Heart right ventricle (tissue), 16 donors: Measurements from ENCODE around the gene ITGAL. TPM values are rescaled to one million over a fixed set of nuclear protein-coding genes. Genes with fewer than 3 reads are reported as not detected.
A peak's percentile ranks its signal among the peaks of the same experiment; 100 is the strongest.

ENCODE experiments used
- ATAC-seq, 8 donors: fragments of 200-7000 bp; cut with Tn5 transposase; one replicate each; pipeline ENCODE4 v1.9.1; 2020; ENCODE audit warnings: mild to moderate bottlenecking in 8 of 8, moderate library complexity in 8 of 8, moderate number of reproducible peaks in 1 of 8
- DNase-seq, 2 donors: peaks; one replicate each; pipeline ENCODE4 v3.0.0-alpha.2; 2020
- H3K27ac ChIP-seq, 10 donors: fragments of 200-600 bp; sonication (generic) in 2 of 10; one replicate each; pipeline versions ENCODE4 v1.5.0 to v1.8.0; 2020 to 2022; ENCODE audit warnings: mild to moderate bottlenecking in 3 of 10
- H3K27me3 ChIP-seq, 7 donors: fragments of 200-600 bp; one replicate each; pipeline ENCODE4 v1.8.0; 2021 to 2022; ENCODE audit warnings: mild to moderate bottlenecking in 2 of 7
- H3K36me3 ChIP-seq, 9 donors: fragments of 200-600 bp; sonication (generic) in 1 of 9; one replicate each; pipeline versions ENCODE4 v1.5.0 to v1.8.0; 2020 to 2022; ENCODE audit warnings: mild to moderate bottlenecking in 2 of 9
- H3K4me1 ChIP-seq, 9 donors: fragments of 200-600 bp; sonication (generic) in 1 of 9; one replicate each; pipeline versions ENCODE4 v1.5.0 to v1.8.0; 2020 to 2022; ENCODE audit warnings: mild to moderate bottlenecking in 4 of 9
- H3K4me3 ChIP-seq, 10 donors: fragments of 200-600 bp; sonication (generic) in 2 of 10; one replicate each; pipeline versions ENCODE4 v1.5.0 to v1.8.0; 2020 to 2022; ENCODE audit warnings: mild to moderate bottlenecking in 7 of 10, moderate library complexity in 2 of 10
- H3K9me3 ChIP-seq, 11 donors: fragments of 200-600 bp in 10 of 11; sonication (generic) in 2 of 11; one replicate each; pipeline versions ENCODE4 v1.5.0 to v1.8.0; 2013 to 2022; ENCODE audit warnings: mild to moderate bottlenecking in 2 of 11, control low read depth in 1 of 11, moderate library complexity in 1 of 11
- CTCF ChIP-seq, 9 donors: fragments of 200-600 bp; sonication (generic) in 2 of 9; IDR thresholded peaks; one replicate each; pipeline versions ENCODE4 v1.5.0 to v1.8.0; 2021 to 2022; ENCODE audit warnings: antibody characterized with exemption in 9 of 9, mild to moderate bottlenecking in 5 of 9, moderate library complexity in 1 of 9
- WGBS, 2 donors: extraction: QIAGEN DNeasy Blood & Tissue Kit; methylation state at CpG; one replicate each; pipeline ENCODE4 v1.1.7; 2013; ENCODE audit warnings: inconsistent platforms in 1 of 2; 5-methylcytosine and 5-hydroxymethylcytosine counted together
- intact Hi-C, 10 donors: fragments of 100-400 bp; cut with DNase I; formaldehyde crosslinking; loops; one replicate each; pipeline versions ENCODE4 v1.11.1 to v1.14.2; 2022
- polyA plus RNA-seq, 2 donors: library from polyadenylated mRNA; stranded (reverse); fragments of 200-250 nt; gene quantifications; one replicate each; pipeline ENCODE4 v1.2.3, GENCODE V29; 2013
- total RNA-seq, 10 donors: library from RNA; stranded (reverse); fragmentation: NEBNext Ultra II Directional in 3 of 10; extraction: Animal tissue kit (Norgen Biotek cat#: 25700) in 3 of 10; gene quantifications; one replicate each; pipeline versions ENCODE4 v1.2.1 to v1.2.4, GENCODE V29; 2021 to 2023
- donor health status: Arrhythmogenic right ventricular cardiomyopathy.
- donor health status: ischemic (EF 13 %, LVEDD 7.1; RV severe dilation, severe dysfunction).
- donor health status: healthy with polysubstance abuse.
- donor health status: DM: no; HTN: yes; CAD: no.
- donor health status: DM: no; HTN: no; CAD: no.
- donor health status: ischemic (EF 25% LVEDD 6.9; RV normal size, moderate dysfunction).
- donor health status: ischemic (EF 25% LVEDD 5.7; RV mildly dilated, moderate dysfunction).
- donor health status: healthy.
- donor health status: DM: yes; HTN: yes; CAD: no.
- donor health status: Ischemic cardiomyopathy.
- donor health status: ischemic (EF 35%, LVEDD 5.7; RV mildly dilated, moderate dysfunction).
- donor health status: nonischemic (EF 11% LVEDD 7.7; RV severe dilation, severe dysfunction).
- donor health status: DM: yes; HTN: yes; CAD: no.
- donor health status: PGD.
- donor health status: ischemic (EF 29% LVEDD 5.4; RV normal size, mild dysfunction).
- donor health status: nonischemic (EF 23%, LVEDD 6.1; RV moderate dilation, normal function).

The ITGAL gene
- total and polyA plus RNA-seq, 12 donors, result 0.52 to 18.2 (median 1.6) TPM

DNA sequence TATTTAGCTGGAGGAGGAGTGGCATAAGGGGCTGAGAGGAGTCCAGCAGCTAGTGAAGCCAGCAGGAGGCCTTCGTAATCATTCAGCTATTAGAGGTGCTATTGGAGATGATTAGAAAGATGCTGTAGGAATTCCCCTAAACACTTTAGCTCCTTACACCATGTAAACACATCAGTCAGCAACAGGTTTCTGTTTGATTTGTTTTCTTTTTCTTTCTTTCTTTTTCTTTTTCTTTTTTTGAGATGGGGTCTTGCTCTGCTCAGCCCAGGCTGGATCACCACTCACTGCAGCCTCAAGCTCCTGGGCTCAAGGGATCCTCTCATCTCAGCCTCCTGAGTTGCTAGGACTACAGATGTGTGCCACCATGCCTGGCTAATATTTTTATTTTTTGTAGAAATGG is 16.2 kb upstream of the ITGAL start:
- Histone ChIP-seq H3K36me3 (no peaks in the 10 kb centered on the region), H3K27ac (no peak overlapping the region), H3K4me3 (no peak overlapping the region), H3K4me1 (peaks cover 0 to 20% (median 0%) of the 10 kb centered on the region in 9 donors), H3K27me3 (no peaks in the 10 kb centered on the region), H3K9me3 (no peaks in the 10 kb centered on the region)
- WGBS, 2 donors, result 88 to 100% methylated on average over 1 of the region's 1 CpG
- intact Hi-C loops, result loop anchor here in 2 of 10 donors (5.0 to 10.0 kb wide), 2 partner anchors 61 to 158 kb away; partner anchors contain the start of gene ZNF689 (in 1 of the 2)
- ATAC-seq (no peak), DNase-seq (no peak)
- TF ChIP-seq CTCF (IDR thresholded peaks at IDR 0.05), result no peak

- Histone ChIP-seq H3K36me3 (no peaks in the 10 kb centered on the region), H3K9me3 (no peaks in the 10 kb centered on the region), H3K4me3 (no peak overlapping the region), H3K4me1 (peaks cover 0 to 25% (median 0%) of the 10 kb centered on the region in 9 donors), H3K27ac (no peak overlapping the region), H3K27me3 (no peaks in the 10 kb centered on the region)
- ATAC-seq (peak; percentile 55 to 96 (median 80)), DNase-seq (peak; percentile 31 to 37)
- 85 to 97% methylated on average over 1 of the region's 1 CpG for WGBS, 2 donors
- TF ChIP-seq CTCF (IDR thresholded peaks at IDR 0.05), result no peak
- intact Hi-C loops, result loop anchor here in 2 of 10 donors (5.0 to 10.0 kb wide), 2 partner anchors 60 to 158 kb away; partner anchors contain the start of gene ZNF689 (in 1 of the 2)
Observed at GRCh38 chr16:30457256-30457655, 15.3 kb upstream of the ITGAL start.

- H3K27ac ChIP-seq, result peak overlapping the region in 1 of 10 donors; percentile 82
- H3K9me3 ChIP-seq, result no peaks in the 10 kb centered on the region
- peaks cover 0 to 25% (median 0%) of the 10 kb centered on the region in 9 donors for H3K4me1 ChIP-seq
- intact Hi-C loops, result loop anchor here in 2 of 10 donors (5.0 to 10.0 kb wide), 2 partner anchors 59 to 157 kb away; partner anchors contain the start of gene ZNF689 (in 1 of the 2)
- no peak for ATAC-seq
- 91 to 92% methylated on average over 16 of the region's 16 CpGs for WGBS, 2 donors
- H3K27me3 ChIP-seq, result no peaks in the 10 kb centered on the region
- DNase-seq, result no peak
- no peak for TF ChIP-seq CTCF (IDR thresholded peaks at IDR 0.05)
- H3K36me3 ChIP-seq, result no peaks in the 10 kb centered on the region
- H3K4me3 ChIP-seq, result no peak overlapping the region
Observed at GRCh38 chr16:30457743-30458560, 14.6 kb upstream of the ITGAL start.

- H3K27me3 ChIP-seq, result no peaks in the 10 kb centered on the region
- H3K9me3 ChIP-seq, result no peaks in the 10 kb centered on the region
- no peak for TF ChIP-seq CTCF (IDR thresholded peaks at IDR 0.05)
- peak overlapping the region in 1 of 10 donors; percentile 82 for H3K27ac ChIP-seq
- H3K4me3 ChIP-seq, result no peak overlapping the region
- WGBS, 2 donors, result 75 to 81% methylated on average over 22 of the region's 22 CpGs
- DNase-seq (peak in 1 of 2 donors; percentile 34), ATAC-seq (peak in 7 of 8 donors; percentile 13 to 65 (median 46))
- no peaks in the 10 kb centered on the region for H3K36me3 ChIP-seq
- H3K4me1 ChIP-seq, result peaks cover 0 to 25% (median 0%) of the 10 kb centered on the region in 9 donors
- intact Hi-C loops, result loop anchor here in 2 of 10 donors (5.0 to 10.0 kb wide), 2 partner anchors 59 to 156 kb away; partner anchors contain the start of gene ZNF689 (in 1 of the 2)
Observed at GRCh38 chr16:30458561-30459394, 13.8 kb upstream of the ITGAL start.
